GM21515 (cell line): ENCODE results near the gene KIF26A.

Source experiments
- ATAC-seq: cut with Tn5 transposase; IDR thresholded peaks from one replicate; pipeline ENCODE4 v1.9.1; 2021; ENCODE audit not compliant: unreplicated experiment

The KIF26A gene

GRCh38 chr14:104175811-104176210, 37.4 kb downstream of the KIF26A start:
- no peak for ATAC-seq

- ATAC-seq: no peak
Observed at GRCh38 chr14:104176611-104177010, 38.2 kb downstream of the KIF26A start.

GRCh38 chr14:104177411-104177810, 39.0 kb downstream of the KIF26A start:
- ATAC-seq: no peak

DNA sequence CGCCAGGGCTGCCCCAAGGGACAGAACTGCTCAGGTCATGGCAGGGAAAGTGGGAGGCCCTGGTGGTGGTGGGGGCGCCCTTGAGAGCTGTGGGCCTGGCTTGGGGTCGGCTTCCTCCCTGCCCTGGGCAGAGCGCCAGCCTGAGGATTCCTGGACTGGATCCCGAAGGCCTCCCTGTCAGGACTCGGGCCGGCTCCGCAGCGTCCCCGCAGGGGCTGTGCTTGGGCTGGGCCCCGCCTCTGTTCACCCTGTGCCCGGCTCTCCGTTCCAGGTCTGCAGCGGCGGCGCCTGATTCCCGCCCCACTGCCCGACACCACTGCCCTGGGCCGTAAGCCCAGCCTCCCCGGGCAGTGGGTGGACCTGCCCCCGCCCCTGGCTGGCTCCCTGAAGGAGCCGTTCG, 39.9 kb downstream of the KIF26A start:
- no peak for ATAC-seq

GRCh38 chr14:104179126-104179525, 40.7 kb downstream of the KIF26A start:
- no peak for ATAC-seq

GRCh38 chr14:104179564-104180129, 41.3 kb downstream of the KIF26A start:
- no peak for ATAC-seq

DNA sequence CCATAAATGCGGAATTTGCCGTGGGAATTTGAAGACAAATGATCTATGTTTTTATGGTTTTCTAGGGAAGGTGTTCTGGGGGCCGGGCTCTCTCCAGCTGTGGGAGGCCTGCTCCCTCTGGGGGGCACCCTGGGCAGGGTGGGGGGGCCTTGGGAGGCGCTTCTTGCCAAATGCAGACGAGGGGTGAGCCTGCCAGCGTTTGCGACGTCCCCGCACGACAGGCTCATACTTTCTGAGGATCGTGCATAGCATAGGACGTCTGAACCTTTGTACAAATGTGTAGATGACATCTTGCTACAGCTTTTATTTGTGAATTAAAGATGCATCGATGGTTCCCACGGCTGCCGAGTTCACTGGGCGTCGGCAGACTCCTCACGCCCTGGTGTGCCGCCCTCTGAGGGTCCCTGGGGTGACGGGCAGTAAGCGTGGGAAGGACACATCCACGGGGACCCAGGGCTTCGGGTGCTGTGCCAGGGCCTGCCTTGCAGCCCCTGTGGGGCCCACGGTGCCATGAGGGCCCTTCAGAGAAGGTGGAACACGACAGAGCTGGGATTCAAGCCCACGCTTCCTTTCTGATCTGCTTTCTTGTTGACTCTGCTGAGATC, 42.3 kb downstream of the KIF26A start:
- no peak for ATAC-seq

DNA sequence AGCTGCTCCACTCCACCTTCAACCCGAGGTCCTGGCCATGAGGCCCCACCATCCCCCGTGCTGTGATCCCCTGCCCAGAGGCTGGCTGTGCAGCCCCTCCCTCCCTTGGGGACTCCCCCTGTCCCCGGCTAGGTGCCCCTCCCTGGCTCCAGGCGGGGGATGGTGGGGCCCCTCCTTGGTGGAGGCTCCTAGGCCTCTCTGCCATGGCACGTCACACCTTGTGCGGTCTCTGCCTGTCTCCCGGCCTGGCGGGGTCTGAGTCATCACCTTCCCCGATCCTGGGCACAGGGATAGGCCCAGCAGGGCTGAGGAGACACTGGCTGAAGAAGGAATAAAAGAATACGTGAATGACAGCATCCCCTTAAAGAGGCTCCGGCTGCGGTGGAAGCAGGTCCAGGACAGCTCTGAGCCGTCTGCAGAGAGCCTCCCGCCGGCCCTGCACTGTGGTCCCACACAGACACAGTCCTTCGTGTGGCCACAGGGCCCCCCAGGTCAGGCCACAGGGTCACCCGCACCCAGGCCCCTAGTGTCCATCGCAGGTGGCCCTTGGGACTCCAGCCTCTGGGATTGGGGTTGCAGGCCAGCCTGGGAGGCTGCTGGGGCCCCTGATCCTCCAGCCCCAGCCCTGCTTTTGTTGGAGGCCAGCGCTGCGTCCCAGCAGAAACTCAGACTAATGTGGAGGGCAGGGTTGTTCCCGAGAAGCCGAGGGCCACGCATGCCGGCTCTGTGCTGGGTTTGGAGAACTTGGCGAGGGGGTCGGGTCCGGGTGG, 43.6 kb downstream of the KIF26A start:
- ATAC-seq: no peak

DNA sequence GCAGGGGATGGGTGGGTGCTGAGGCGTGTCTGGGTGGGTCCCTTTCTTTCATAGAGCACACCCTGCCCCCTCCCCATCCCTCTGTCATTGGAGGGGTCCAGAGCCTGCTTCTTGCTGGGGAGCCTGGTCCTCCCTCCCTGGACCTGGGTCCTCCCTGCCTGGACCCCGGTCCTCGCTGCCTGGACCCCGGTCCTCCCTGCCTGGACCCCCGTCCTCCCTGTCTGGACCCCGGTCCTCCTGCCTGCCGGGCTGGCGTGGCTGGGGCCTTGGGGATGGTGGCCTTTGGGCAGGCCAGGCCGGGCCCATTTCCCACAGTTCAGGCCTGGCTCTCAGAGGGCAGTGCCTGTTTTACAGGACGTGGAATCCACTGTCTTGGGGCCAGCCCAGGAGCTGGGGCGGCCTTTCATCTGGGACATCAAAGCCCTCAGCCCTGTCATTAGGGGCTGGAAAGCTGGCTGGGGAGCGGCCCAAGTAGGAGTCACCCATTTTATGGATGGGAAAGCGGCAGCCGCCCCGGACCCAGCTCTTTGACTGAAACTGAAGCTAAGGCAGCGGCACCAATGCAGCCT, 44.6 kb downstream of the KIF26A start:
- no peak for ATAC-seq

DNA sequence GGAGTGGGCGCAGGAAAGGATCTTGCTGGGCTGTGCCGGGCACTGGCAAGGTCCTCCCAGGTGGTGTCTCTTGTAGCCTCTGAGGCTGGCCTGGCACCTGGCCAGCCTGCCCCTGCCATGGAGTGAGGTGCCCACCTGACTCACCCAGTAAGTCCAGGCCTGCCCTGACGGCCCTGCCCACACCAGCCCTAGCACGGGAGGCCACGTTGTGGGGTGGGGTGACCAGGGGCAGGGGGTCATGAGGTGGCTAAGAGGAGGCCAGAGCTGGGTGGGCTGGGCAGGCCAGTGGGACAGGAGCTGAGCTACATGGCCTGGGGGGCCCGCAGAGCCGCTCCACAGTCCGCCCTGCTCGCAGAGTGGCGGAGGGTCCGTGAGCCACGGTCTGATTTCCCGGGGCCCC, 45.4 kb downstream of the KIF26A start:
- no peak for ATAC-seq

DNA sequence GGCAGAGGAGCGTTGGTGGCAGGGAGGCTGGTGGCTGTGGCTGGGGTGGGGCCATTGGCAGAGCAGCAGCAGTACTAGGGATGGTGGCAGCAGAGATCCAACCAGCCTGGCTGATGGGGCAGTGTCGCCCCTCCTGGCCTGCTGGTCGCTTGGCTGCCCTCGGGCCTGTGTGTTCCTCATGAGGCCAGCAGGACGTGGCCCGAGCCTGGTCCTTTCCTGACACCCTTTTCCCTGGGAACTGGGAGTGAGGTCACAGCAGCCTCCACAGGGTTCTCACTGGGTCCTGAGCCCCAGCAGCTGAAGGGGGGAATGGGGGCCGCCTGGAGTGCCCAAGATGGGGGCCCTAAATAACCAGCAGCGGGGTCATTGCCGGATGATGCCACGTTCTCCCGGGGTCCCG, 46.1 kb downstream of the KIF26A start:
- ATAC-seq: no peak

DNA sequence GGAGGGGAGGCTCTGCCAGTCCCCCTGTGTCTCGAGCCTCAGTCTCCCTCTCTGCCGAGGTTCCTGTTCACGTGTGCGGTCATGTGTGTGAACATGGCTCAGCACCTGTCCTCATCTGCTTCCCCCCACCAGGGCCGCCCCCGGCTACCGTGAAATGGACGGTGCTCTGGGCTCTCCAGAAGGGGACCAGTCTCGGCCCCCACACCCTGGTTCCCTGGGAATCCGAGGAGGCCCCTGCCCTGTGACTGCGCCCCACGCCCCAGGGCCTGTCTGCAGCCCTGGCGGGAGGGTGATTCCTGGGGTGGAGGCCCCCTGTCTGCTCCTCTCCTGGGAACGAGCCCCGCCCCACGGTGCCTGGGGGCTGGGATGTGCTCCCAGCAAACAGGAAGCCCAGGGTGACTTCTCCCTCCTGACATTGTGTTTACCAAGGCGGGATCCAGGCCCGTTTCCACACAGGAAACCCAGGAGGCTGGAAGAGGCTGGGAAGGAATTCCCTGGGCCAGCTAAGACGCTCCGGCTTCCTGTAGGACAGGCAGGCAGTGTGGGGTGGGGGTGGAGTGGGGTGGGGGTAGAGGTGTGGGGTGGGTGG, 46.6 kb downstream of the KIF26A start:
- no peak for ATAC-seq

GRCh38 chr14:104185916-104186495, 47.6 kb downstream of the KIF26A start:
- ATAC-seq: no peak

- no peak for ATAC-seq
Observed at GRCh38 chr14:104186575-104186974, 48.2 kb downstream of the KIF26A start.

- ATAC-seq: no peak
Observed at GRCh38 chr14:104187121-104187889, 48.9 kb downstream of the KIF26A start.

GRCh38 chr14:104187931-104188726, 49.7 kb downstream of the KIF26A start:
- ATAC-seq: no peak

- ATAC-seq: no peak
Observed at GRCh38 chr14:104188727-104189400, 50.5 kb downstream of the KIF26A start.

GRCh38 chr14:104189629-104190335, 51.4 kb downstream of the KIF26A start:
- no peak for ATAC-seq
